GM12873 (cell line): ENCODE results near the gene MIB2.
A peak's percentile ranks its signal among the peaks of the same experiment; 100 is the strongest.
"Not testable (repeated sequence)": the region's sequence is repeated elsewhere in the genome, so short reads cannot be mapped to it uniquely, and the experiment has no call there.

Experiments used
- TF ChIP-seq, protein P1 (sequence below): IDR thresholded peaks from 2 replicates; pipeline ENCODE4 v1.5.1; 2012; ENCODE audit warnings: low read depth, mild to moderate bottlenecking, moderate library complexity, low read length, control low read depth; ENCODE audit not compliant: insufficient read depth; ENCODE audit errors: missing control alignments

The MIB2 gene

DNA sequence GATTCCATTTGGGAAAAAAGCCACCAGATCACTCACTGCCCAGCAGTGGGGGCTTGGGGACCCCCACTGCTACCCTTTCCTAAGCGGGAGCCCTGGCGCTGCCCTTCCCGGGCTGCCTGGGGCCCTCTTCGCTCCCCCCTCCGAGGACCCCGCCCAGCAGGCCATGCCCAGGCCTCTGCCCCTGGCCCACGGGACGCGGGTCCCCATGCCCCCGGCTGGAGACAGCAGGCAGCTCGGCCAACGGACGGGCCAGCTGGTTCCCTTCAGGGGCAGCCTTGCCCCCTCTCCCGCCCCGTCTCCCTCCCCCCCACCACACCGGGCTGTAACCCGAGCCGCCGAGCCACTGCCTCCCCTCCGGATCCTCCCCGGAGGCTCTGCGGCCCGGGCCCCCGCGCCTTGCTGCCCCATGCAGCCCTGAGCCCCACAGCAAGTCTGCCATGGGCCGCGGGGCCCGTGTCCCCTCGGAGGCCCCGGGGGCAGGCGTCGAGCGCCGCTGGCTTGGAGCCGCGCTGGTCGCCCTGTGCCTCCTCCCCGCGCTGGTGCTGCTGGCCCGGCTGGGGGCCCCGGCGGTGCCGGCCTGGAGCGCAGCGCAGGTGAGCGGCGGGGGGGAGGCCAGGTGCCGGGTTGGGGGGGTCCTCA, 16.6 kb downstream of the MIB2 start, which contains the start of gene MMP23B:
Gene MMP23B (plus strand): TSS at position 392 of the 639 bp plus-strand sequence. CDS start 46 bp downstream, at position 438.
- TF ChIP-seq, protein P1, sequence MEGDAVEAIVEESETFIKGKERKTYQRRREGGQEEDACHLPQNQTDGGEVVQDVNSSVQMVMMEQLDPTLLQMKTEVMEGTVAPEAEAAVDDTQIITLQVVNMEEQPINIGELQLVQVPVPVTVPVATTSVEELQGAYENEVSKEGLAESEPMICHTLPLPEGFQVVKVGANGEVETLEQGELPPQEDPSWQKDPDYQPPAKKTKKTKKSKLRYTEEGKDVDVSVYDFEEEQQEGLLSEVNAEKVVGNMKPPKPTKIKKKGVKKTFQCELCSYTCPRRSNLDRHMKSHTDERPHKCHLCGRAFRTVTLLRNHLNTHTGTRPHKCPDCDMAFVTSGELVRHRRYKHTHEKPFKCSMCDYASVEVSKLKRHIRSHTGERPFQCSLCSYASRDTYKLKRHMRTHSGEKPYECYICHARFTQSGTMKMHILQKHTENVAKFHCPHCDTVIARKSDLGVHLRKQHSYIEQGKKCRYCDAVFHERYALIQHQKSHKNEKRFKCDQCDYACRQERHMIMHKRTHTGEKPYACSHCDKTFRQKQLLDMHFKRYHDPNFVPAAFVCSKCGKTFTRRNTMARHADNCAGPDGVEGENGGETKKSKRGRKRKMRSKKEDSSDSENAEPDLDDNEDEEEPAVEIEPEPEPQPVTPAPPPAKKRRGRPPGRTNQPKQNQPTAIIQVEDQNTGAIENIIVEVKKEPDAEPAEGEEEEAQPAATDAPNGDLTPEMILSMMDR, result no peak

DNA sequence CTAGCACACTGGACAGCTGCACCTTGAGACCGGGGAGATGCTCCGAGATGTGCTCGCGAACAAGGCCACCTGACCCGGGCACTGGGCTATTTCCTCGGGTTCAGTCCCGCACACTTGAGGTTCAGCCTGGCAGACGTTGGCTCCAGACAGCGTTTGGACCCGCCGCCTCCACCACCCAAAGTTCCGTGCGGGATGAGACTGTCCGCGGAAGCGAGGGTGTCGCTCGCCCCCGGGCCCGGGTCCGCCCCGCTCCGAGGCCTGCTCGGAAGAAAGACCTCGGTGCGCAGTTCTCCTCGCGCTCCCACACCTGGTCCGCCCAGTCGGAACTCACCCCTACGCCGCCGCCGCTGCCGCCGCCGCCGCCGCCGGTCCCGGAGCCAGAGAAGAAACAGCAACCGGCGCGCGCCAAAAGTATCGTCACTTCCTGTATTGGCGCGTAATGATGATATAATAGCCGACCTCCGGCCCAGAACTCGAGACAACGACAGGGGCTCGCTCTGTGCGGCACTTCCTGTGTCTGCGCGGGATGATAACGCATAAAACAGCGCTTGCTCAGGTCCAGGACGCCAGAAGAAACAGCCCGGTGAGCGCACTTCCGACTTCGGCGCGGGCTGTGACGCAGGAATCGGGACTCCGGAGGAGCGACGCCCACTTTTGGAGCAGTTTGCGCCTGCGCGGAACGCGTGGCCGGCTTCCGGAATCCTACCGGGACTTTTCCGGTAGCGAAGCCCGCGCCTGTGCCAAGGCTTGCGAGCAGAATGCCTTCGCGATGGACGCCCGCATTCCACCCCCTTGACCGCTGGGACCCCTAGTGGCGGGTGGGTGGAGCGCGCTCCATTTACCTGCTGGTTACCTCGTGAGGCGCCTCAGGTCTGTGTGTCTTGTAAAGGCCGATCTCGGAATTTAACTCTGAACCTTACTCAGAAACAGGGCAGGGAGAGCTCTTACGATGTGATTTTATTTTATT, 43.6 kb downstream of the MIB2 start, which contains the start of gene CDK11B:
Gene CDK11B (minus strand): TSS at position 422 of the 967 bp plus-strand sequence. CDS start 1,519 bp downstream, outside the sequence.
- TF ChIP-seq, protein P1, result not testable (repeated sequence)

DNA sequence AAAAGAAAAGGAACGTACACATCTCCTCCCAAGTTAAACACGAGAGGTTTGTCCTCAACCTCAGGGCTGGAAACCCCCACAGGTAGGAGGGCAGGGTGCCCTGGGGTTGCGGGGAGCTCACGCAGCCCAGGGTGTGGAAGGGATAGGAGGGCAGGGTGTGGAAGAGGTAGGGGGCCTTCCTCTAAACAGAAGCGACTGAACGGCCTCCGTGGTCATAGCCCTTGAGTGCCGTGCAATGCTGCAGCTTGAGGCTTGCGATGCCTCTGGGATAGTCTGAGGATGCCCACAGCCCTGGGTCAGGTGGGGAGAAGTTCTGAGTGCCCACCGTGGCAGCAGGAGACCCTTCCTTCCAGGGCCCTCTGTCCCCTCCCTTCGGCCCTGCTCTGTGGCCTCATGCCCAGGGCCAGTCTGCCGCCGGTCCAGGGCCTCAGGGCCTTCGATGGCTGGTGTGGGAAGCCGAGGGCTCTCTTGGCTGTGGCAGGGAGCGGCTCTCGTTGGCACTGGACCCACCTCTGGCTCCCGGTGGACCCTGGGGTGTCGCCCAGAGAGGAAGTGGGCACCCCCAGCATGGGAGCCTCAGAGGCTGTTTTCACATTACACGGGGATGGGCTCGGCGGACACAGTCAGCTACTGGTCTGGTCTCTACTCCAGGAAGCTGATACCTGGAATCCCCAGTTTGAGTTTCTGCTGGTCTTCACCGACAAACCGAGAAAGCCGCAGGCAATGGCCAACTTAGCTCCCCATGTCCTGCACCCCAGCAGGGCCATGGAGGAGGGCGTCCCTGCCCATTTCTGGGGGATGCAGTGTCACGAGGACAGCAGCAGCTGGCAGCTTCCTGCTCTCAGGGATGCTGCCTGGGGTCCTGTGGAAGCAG, 49.9 kb downstream of the MIB2 start:
- TF ChIP-seq, protein P1, result no peak

DNA sequence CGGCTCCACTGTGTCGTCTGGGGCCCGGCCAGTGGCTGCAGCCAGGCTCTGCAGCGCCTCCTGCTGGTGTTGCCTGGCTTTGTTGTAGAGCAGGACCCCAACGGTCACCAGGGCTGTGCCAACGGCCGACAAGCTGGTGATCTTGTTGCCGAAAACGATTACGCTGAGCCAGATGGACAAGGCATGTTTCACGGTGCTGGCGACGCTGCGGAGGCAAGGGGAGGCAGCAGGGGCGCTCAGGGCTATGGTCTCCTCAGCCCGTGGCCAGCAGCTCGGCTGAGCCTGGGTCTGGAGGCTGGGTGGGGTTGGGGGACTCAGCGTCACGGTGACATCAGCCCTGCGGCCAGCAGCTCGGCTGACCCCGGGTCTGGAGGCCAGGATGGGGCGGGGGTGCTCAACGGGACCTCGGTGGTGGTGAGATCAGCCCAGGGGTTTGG, 50.5 kb downstream of the MIB2 start:
- TF ChIP-seq, protein P1, result peak; percentile 72

DNA sequence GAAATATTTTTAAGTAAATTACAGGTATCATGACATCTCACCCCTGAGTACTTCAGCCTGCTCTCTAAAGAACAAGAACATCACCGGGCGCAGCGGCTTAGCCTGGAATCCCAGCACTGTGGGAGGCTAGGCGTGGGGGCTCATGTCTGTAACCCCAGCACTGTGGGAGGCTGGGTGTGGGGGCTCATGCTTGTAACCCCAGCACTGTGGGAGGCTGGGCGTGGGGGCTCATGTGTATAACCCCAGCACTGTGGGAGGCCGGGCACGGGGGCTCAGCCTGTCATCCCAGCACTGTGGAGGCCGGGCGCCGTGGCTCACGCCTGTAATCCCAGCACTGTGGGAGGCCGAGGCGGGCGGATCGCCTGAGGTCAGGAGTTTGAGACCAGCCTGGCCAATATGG, 51.2 kb downstream of the MIB2 start:
- TF ChIP-seq, protein P1, result no peak

DNA sequence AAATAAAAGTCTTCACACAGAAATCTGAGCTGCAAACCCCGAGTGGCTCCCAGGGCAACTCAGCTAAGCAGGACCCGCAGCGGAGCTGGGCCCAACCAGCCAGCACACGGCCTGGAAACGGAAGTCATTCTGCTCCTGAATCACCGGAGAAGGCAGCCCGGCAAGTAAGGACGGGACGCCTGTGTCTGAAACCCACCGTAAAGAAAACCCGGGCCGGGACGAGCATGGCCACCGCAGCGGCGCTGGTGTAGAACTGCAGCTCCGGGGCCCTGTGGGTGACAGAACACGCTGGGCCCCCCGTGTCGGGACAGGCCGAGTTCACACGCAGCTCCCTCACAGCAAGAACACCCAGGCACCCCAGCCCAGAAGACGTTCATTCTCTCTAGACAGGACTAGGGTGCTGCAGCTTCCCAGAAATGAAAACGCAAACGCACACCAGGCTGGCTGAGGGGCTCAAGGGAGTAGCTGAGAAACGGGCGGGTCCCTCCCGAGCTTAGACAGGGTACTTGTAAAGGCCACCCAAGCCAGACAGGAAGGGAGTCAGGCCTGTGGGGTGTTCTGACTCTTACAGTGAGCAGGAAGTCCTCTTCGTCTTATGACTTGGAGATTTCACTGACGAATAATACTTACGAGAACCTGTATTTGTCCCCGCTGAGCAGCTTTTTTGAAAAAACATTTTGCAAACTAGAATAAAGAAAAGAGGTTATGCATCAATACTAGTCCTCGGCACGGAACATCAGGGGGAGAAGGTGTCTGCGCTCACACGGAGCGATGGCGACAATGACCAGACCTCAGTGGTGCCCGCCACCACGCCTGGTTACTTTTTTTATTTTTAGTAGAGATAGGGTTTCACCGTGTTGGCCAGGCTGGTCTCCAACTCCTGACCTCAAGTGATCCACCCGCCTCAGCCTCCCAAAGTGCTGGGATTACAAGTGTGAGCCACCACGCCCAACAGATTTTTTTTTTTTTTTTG, 54.5 kb downstream of the MIB2 start:
- TF ChIP-seq, protein P1, result no peak
